Mesothelial cell of epicardium (in vitro differentiated cells): ENCODE results near the gene SP100. TPM values are rescaled to one million over a fixed set of nuclear protein-coding genes. Genes with fewer than 3 reads are reported as not detected.
"Not testable (repeated sequence)": the region's sequence is repeated elsewhere in the genome, so short reads cannot be mapped to it uniquely, and the experiment has no call there.

Source experiments
- DNase-seq, 2 experiments: peaks; one replicate each; pipeline ENCODE4 v3.0.0; 2021; ENCODE audit warnings: low spot score in 2 of 2; ENCODE audit not compliant: unreplicated experiment in 2 of 2
- H3K27ac Mint-ChIP-seq: 2 replicates; pipeline ENCODE4 v1.8.0; 2021; ENCODE audit warnings: mixed read lengths
- H3K27me3 Mint-ChIP-seq: 2 replicates; pipeline ENCODE4 v1.8.0; 2021; ENCODE audit warnings: low read depth, mixed read lengths
- H3K36me3 Mint-ChIP-seq: 2 replicates; pipeline ENCODE4 v1.8.0; 2021; ENCODE audit warnings: mixed read lengths
- H3K4me1 Mint-ChIP-seq: 2 replicates; pipeline ENCODE4 v1.8.0; 2021; ENCODE audit warnings: mixed read lengths
- H3K4me3 Mint-ChIP-seq: 2 replicates; pipeline ENCODE4 v1.8.0; 2021; ENCODE audit warnings: mild to moderate bottlenecking, moderate library complexity, mixed read lengths
- H3K9me3 Mint-ChIP-seq: 2 replicates; pipeline ENCODE4 v1.8.0; 2021; ENCODE audit warnings: mixed read lengths
- CTCF ChIP-seq: fragments of 200-600 bp; sonication (generic); IDR thresholded peaks from one replicate; pipeline ENCODE4 v1.5.0; 2021; ENCODE audit warnings: antibody characterized with exemption; ENCODE audit not compliant: unreplicated experiment
- total RNA-seq: library from RNA; stranded (reverse); gene quantifications from 3 replicates; pipeline ENCODE4 v1.2.1, GENCODE V29; 2021

Gene SP100
- total RNA-seq, 1 donor from 2014 or later: 52.0 TPM

GRCh38 chr2:230434677-230435324 lies 18.8 kb downstream of the SP100 start:
- no peaks in the 10 kb centered on the region for H3K4me1 Mint-ChIP-seq
- DNase-seq: no peak
- TF ChIP-seq CTCF: no peak
- H3K4me3 Mint-ChIP-seq: no peak overlapping the region
- no peak overlapping the region for H3K27ac Mint-ChIP-seq
- peaks cover 10% of the 10 kb centered on the region for H3K36me3 Mint-ChIP-seq
- H3K9me3 Mint-ChIP-seq: peaks cover 29% of the 10 kb centered on the region
- H3K27me3 Mint-ChIP-seq: no peaks in the 10 kb centered on the region

DNA sequence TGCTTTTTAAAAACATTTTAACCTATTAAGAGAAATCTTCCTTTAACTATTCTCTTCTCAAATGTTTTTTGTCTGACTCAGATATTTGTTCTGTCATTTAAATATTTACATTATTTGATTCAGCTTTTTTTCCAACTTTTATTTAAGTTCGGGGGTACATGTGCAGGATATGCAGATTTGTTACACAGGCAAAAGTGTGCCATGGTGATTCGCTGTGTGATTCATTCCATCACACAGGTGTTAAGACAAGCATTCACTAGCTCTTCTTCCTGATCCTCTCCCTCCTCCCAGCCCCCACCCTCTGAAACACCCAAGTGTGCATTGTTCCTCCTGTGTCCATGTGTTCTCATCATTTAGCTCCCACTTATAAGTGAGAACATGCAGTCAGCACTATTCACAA lies 19.4 kb downstream of the SP100 start:
- TF ChIP-seq CTCF: no peak
- no peak overlapping the region for H3K27ac Mint-ChIP-seq
- peaks cover 7% of the 10 kb centered on the region for H3K36me3 Mint-ChIP-seq
- H3K27me3 Mint-ChIP-seq: no peaks in the 10 kb centered on the region
- DNase-seq: no peak
- H3K4me3 Mint-ChIP-seq: no peak overlapping the region
- peaks cover 25% of the 10 kb centered on the region for H3K9me3 Mint-ChIP-seq
- H3K4me1 Mint-ChIP-seq: no peaks in the 10 kb centered on the region

DNA sequence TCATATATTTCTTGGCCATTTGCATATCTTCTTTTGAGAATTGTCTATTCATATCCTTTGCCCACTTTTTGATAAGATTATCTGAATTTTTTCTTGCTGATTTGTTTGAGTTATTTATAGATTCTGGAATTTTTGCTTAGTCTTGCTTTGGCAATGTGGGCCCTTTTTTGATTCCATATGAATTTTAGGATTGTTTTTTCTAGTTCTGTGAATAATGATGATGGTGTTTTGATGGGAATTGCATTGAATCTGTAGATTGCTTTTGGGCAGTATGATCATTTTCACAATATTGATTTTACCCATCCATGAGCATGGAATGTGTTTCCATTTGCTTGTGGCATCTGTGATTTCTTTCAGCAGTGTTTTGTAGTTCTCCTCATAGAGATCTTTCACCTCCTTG lies 23.1 kb downstream of the SP100 start:
- H3K36me3 Mint-ChIP-seq, H3K4me3 Mint-ChIP-seq, DNase-seq, H3K27me3 Mint-ChIP-seq, H3K4me1 Mint-ChIP-seq, H3K27ac Mint-ChIP-seq: not testable (repeated sequence)
- peaks cover 11% of the 10 kb centered on the region for H3K9me3 Mint-ChIP-seq

DNA sequence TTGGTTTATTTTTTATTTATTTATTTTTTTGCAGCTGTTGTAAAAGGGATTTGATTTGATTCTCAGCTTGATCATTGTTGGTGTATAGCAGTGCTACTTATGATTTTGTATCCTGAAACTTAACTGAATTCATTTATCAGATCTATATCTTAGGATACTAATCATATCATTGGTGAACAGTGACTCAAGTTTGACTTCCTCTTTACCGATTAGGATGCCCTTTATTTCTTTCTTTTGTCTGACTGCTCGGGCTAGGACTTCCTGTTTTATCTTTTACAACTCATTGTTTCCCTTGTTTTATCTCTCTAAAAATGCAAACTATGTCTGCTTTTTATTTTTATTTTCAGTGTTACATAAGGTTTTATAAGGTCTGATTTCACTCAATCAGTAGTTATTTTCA lies 23.6 kb downstream of the SP100 start:
- Mint-ChIP-seq H3K9me3 (peaks cover 11% of the 10 kb centered on the region), H3K27me3 (no peaks in the 10 kb centered on the region), H3K36me3 (peaks cover 12% of the 10 kb centered on the region), H3K4me3 (no peak overlapping the region), H3K4me1 (no peaks in the 10 kb centered on the region), H3K27ac (no peak overlapping the region)
- no peak for DNase-seq
- no peak for TF ChIP-seq CTCF

DNA sequence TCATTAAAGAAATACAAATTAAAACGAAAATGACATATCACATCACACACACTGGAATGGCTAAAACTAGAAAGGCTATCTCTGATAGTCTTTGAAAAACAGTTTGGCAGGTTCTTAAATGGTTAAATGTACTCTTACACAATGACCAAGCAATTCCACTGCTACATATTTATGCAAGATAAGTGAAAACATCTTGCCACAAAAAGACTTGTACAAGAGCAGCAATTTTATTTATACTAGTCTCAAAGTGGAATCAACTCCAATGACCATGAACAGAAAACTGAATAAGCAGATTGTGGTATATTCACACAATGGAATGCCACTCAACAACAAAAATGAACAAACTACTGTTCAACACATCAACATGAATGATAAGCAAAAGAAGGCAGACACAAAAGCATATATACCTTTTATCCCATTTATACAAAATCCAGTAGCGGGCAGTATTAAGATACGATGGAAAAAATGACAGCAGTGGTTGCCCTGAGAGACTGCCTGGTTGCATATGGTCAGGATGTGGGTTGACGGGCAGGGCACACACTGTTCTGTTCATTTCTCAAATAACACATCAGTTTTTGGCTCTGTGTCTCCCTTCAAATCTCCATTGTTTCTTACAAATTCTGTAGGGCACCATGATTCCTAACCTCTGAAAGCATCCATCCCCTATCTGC lies 25.4 kb downstream of the SP100 start:
- no peak overlapping the region for H3K27ac Mint-ChIP-seq
- no peaks in the 10 kb centered on the region for H3K4me1 Mint-ChIP-seq
- DNase-seq: no peak
- H3K4me3 Mint-ChIP-seq: no peak overlapping the region
- H3K36me3 Mint-ChIP-seq: peaks cover 11% of the 10 kb centered on the region
- H3K27me3 Mint-ChIP-seq: no peaks in the 10 kb centered on the region
- H3K9me3 Mint-ChIP-seq: peaks cover 2% of the 10 kb centered on the region
- TF ChIP-seq CTCF: no peak

- Mint-ChIP-seq H3K27me3 (no peaks in the 10 kb centered on the region), H3K4me3 (no peak overlapping the region), H3K4me1 (no peaks in the 10 kb centered on the region), H3K9me3 (no peaks in the 10 kb centered on the region), H3K27ac (no peak overlapping the region), H3K36me3 (peaks cover 23% of the 10 kb centered on the region)
- TF ChIP-seq CTCF: no peak
- DNase-seq: no peak
Observed at GRCh38 chr2:230443541-230443940, 27.5 kb downstream of the SP100 start.
